Measurements from ENCODE around the gene SMIM38. TPM values are rescaled to one million over a fixed set of nuclear protein-coding genes. Genes with fewer than 3 reads are reported as not detected.
A peak's percentile ranks its signal among the peaks of the same experiment; 100 is the strongest.

The SMIM38 gene
- total and polyA plus RNA-seq, 4 donors, result 0.08 to 1.3 (median 0.43) TPM

DNA sequence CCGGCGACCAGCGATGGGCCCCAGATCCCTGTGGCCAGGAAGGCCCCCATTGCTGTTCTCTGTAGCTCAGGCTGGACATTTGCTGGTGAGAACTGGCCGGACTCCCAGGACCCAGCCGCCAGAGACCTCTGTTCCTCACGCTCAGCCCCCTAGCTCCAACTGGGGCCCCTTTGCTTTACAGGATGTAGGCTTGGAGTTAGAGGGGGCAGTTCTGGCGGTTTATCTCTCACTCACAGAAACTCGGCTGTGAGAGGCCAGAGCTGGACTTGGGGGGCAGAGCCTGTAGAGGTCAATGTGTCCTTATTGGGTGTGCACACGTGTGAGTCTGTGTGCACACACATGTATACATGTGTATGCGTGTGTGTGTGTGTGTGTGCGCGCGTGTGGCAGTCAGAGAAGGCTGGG is 502 bp downstream of the SMIM38 start:
- H3K9ac ChIP-seq (ENCODE audit: insufficient read depth in 1 of 2, low read length in 2 of 2), result peak overlapping the region; percentile 11 to 64
- 76 to 83% methylated on average over 13 of the region's 13 CpGs for WGBS, 2 donors
- no peaks in the 10 kb centered on the region for H3K36me3 ChIP-seq (ENCODE audit: control insufficient read depth in 4 of 4, insufficient read depth in 4 of 4, low read length in 4 of 4)
- peaks cover 3 to 48% (median 16%) of the 10 kb centered on the region in 5 donors for H3K4me1 ChIP-seq (ENCODE audit: control insufficient read depth in 5 of 5, insufficient read depth in 5 of 5, low read length in 5 of 5)
- TF ChIP-seq, protein P1, sequence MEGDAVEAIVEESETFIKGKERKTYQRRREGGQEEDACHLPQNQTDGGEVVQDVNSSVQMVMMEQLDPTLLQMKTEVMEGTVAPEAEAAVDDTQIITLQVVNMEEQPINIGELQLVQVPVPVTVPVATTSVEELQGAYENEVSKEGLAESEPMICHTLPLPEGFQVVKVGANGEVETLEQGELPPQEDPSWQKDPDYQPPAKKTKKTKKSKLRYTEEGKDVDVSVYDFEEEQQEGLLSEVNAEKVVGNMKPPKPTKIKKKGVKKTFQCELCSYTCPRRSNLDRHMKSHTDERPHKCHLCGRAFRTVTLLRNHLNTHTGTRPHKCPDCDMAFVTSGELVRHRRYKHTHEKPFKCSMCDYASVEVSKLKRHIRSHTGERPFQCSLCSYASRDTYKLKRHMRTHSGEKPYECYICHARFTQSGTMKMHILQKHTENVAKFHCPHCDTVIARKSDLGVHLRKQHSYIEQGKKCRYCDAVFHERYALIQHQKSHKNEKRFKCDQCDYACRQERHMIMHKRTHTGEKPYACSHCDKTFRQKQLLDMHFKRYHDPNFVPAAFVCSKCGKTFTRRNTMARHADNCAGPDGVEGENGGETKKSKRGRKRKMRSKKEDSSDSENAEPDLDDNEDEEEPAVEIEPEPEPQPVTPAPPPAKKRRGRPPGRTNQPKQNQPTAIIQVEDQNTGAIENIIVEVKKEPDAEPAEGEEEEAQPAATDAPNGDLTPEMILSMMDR (IDR thresholded peaks at IDR 0.05; ENCODE audit: control extremely low read depth, extremely low read depth), result no peak
- no peaks in the 10 kb centered on the region for H3K9me3 ChIP-seq (ENCODE audit: control insufficient read depth in 4 of 4, insufficient read depth in 3 of 4, low read length in 3 of 4)
- no peaks in the 10 kb centered on the region for H3K27me3 ChIP-seq (ENCODE audit: control insufficient read depth in 3 of 3, insufficient read depth in 3 of 3, low read length in 2 of 3)
- H3K4me3 ChIP-seq, result no peak overlapping the region
- peak; percentile 69 to 81 (median 72) for DNase-seq
- H3K27ac ChIP-seq (ENCODE audit: low read depth in 1 of 2, low read length in 1 of 2), result no peak overlapping the region
- no peak for ATAC-seq (ENCODE audit: insufficient read depth, low FRiP score)

DNA sequence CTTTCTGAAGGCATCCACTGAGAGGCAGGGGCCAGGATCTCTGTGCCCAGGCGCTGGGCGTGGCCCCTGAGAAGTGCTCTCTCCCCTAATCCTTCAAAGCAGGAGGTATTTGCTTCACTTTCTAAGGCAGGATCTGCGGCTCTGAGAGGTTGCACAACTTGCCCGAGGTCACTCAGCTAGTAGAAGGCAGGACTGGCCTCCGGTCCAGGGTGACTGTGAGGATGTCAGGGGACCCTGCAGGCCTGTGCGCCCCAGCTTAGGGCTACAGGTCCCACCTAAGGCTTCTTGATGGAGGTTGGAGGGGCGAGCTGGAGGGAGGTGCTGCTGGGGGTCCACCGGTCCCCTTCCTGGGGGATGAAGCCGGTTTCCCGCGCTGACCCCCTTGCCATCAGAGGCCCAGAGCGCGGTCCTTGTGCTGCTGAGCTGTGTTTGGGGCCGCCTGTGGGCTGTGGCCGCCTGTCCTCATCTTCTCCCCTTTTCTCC is 979 bp downstream of the SMIM38 start:
- Histone ChIP-seq H3K4me3 (no peak overlapping the region), H3K4me1 (ENCODE audit: control insufficient read depth in 5 of 5, insufficient read depth in 5 of 5, low read length in 5 of 5) (peaks cover 3 to 44% (median 16%) of the 10 kb centered on the region in 5 donors), H3K9ac (ENCODE audit: insufficient read depth in 1 of 2, low read length in 2 of 2) (peak overlapping the region; percentile 11 to 64), H3K36me3 (ENCODE audit: control insufficient read depth in 4 of 4, insufficient read depth in 4 of 4, low read length in 4 of 4) (no peaks in the 10 kb centered on the region), H3K27me3 (ENCODE audit: control insufficient read depth in 3 of 3, insufficient read depth in 3 of 3, low read length in 2 of 3) (no peaks in the 10 kb centered on the region), H3K9me3 (ENCODE audit: control insufficient read depth in 4 of 4, insufficient read depth in 3 of 4, low read length in 3 of 4) (no peaks in the 10 kb centered on the region), H3K27ac (ENCODE audit: low read depth in 1 of 2, low read length in 1 of 2) (peak overlapping the region in 1 of 2 donors; percentile 56)
- WGBS, 2 donors, result 75 to 80% methylated on average over 15 of the region's 15 CpGs
- DNase-seq (peak; percentile 55 to 60 (median 58)), ATAC-seq (ENCODE audit: insufficient read depth, low FRiP score) (peak; percentile 21)
- TF ChIP-seq, protein P1 (IDR thresholded peaks at IDR 0.05; ENCODE audit: control extremely low read depth, extremely low read depth), result no peak

DNA sequence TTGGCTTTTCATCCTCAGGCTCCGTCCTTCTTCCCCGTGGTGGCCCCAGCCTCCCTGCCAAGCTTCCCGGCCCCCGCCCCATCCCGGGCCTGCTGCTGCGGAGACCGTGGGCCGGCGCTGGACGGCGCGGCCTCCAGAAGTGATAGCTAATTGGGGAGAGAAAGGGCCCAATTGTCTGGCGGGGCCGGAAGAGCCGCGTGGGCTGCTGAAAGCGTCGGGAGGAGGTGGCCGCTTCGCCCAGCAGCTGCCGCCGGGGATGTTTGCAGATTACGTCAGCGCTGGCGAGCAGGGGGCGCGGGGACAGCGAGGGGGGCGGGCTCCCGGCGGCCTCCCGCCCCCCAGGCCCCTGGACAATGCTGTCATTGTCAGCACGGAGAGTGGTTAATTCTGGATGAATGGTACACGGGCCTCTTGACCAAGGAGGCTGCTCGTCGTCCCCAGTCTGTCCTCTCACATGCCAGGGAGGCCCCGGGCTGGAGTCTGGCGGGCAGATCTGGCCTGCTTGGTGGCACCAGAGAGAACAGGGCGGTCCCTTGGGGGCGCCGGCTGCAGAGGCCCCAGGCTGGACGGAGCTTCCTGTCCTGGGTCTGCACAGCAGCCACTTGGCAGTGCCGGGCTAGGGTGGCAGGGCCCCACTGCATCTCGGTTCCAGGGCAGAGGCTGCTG is 1.6 kb downstream of the SMIM38 start:
- Histone ChIP-seq H3K4me3 (no peak overlapping the region), H3K4me1 (ENCODE audit: control insufficient read depth in 5 of 5, insufficient read depth in 5 of 5, low read length in 5 of 5) (peaks cover 3 to 40% (median 16%) of the 10 kb centered on the region in 5 donors), H3K9me3 (ENCODE audit: control insufficient read depth in 4 of 4, insufficient read depth in 3 of 4, low read length in 3 of 4) (no peaks in the 10 kb centered on the region), H3K36me3 (ENCODE audit: control insufficient read depth in 4 of 4, insufficient read depth in 4 of 4, low read length in 4 of 4) (no peaks in the 10 kb centered on the region), H3K27me3 (ENCODE audit: control insufficient read depth in 3 of 3, insufficient read depth in 3 of 3, low read length in 2 of 3) (no peaks in the 10 kb centered on the region), H3K9ac (ENCODE audit: insufficient read depth in 1 of 2, low read length in 2 of 2) (peak overlapping the region in 1 of 2 donors; percentile 64), H3K27ac (ENCODE audit: low read depth in 1 of 2, low read length in 1 of 2) (peak overlapping the region in 1 of 2 donors; percentile 56)
- 17 to 47% methylated on average over 42 to 44 of the region's 44 CpGs for WGBS, 2 donors
- peak; percentile 22 for ATAC-seq (ENCODE audit: insufficient read depth, low FRiP score)
- peak; percentile 92 to 95 (median 92) for DNase-seq
- TF ChIP-seq, protein P1 (IDR thresholded peaks at IDR 0.05; ENCODE audit: control extremely low read depth, extremely low read depth), result no peak
